HG03095 (cell line): ENCODE measurements around the gene C1S.

Experiments used
- ATAC-seq: cut with Tn5 transposase; IDR thresholded peaks from one replicate; pipeline ENCODE4 v1.9.1; 2021; ENCODE audit warnings: moderate library complexity; ENCODE audit not compliant: unreplicated experiment

The C1S gene

DNA sequence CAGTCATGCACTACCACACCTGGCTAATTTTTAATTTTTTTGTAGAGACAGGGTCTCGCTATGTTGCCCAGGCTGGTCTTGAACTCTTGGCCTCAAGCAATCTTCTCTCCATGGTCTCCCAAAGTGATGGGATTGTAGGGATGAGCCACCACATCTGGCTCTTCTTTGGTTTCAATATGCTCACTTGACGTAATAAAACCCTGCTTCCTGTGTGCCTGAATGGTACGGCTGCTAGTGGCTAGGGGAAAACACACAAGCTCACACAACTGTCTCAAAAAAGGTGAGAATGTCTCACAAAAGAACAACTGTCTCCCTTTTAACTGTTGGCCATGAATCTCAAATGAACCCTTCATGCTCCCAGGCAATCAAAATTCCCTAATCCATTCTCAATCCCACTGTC is 15.0 kb downstream of the C1S start:
- no peak for ATAC-seq

DNA sequence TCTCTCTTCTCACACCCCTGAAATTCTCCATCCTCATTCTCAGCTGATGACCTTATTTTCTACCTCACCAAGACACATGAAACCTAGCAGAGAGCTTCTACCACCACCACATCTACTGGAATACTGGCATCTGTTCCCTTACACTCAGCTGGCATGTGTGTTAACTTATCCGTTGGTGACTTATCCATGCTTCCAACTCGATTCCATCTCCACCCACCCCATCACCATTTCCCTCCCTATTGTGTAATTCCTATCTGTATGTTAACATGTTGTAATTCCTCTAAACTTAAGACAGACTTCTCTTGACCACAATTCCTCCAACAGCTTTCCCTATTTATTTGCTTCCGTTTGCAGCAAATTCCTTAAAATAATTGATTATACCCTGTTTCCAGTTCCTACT is 15.4 kb downstream of the C1S start:
- ATAC-seq, result no peak

DNA sequence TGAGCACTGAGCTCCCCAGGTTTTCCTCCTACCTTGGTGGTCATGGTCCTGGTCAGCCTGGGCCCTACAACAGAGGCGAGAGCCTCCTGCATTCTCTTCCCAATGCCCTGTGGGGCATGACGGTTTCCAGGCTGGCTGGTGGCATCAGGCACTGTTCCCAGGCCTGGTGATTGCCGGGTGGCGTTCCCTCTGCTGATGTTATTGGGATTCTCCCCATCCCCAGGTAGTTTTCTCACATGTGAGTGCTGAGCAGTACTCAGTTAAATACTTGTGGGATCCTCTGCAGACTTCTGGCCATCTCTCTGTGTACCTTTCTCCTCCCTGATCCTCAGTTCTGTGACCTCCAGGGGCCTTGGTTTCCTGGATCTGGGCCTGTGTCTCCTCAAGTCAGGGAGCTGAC is 16.0 kb downstream of the C1S start:
- no peak for ATAC-seq

DNA sequence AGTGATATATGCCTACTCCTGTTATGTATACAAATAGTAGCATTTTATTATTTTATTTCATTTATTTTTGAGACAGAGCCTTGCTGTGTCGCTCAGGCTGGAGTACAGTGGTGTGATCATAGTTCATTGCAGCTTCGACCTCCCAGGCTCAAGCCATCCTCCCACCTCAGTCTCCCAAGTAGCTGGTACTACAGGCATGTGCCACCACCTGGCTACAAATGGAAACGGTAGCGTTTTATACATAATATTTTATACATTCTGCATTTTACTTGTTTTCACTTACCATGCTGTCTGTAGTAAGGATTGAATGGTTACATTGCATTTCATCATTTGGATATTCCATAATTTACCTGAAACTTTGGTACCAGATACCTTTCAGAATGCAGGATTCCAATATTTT is 17.6 kb downstream of the C1S start:
- no peak for ATAC-seq

DNA sequence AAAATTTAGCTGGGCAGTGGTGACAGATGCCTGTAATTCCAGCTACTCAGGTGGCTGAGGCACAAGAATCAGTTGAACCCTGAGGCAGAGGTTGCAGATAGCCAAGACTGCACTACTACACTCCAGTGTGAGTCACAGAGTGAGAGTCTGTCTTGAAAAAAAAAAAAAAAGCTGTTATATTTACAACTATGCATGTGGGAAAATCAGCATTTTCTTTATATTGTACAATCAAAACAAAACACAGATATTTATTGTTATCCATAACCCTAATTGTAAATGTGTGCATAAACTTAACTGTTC is 19.3 kb downstream of the C1S start:
- ATAC-seq, result no peak

DNA sequence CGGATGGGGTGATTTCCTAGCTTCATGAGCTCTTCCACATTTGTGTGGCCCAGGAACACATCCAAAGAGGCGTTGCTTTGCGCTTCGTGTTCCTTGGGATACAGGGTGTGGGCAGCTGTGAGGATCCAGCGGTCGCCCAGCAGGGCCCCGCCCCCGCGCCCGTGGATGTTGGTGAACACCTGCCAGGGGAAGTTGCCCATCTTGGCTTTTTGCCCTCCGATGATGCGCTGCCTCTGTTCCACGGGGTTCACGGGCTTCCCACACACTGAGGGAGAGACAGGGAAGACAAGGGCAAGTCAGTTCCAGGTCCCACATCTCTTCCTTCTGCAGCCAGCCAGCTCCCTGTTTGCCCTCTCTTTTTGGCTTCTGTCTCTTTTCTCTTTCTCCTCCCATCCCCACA is 20.5 kb downstream of the C1S start:
- ATAC-seq, result no peak

DNA sequence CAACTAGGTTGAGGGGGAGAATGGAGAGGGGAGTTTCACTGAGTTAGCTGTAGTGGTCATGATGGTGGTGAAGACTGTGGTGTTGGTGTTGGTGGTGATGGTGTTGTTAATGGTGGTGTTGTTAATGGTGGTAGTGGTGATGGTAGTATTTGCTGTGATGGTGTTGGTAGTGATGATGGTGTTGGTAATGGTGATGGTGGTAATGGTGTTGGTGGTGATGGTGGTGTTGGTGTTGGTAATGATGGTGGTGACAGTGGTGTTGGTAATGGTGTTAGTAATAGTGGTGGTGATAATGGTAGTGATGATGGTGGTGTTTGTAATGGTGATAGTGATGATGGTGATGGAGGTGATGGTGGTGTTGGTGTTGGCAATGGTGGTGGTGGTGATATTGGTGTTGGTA is 22.6 kb downstream of the C1S start:
- no peak for ATAC-seq

DNA sequence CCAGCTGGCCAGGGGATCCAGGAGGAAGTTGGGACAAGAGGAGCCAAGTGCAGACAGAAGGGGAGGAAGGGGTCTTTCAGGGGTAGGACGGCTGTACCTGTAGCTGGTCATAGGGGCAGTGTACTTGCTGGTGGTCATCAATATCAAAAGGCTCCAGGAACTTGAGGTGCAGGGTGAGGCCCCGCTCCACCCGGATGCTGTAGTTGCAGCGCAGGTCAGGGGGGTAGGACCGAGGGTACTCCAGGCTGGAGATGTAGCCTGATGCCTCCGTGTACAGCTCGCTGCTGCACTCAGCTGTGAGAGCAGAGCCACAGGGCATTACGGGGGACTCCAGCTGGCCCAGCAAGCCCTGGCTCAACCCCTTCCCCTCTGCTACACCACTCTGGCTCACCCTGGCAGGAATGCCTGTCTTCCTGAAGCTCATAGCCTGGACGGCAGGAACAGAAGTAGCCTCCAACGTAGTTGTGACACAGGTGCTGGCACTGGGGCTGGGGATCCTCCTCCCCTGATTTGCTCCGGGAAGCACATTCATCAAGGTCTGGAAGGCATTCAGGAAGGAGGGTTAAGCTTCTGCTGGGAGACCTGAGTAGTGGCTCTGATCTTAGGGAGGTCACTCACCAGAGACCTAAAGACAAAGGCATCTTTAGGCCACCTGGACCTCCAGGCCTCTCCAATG is 28.8 kb downstream of the C1S start:
- ATAC-seq, result no peak

DNA sequence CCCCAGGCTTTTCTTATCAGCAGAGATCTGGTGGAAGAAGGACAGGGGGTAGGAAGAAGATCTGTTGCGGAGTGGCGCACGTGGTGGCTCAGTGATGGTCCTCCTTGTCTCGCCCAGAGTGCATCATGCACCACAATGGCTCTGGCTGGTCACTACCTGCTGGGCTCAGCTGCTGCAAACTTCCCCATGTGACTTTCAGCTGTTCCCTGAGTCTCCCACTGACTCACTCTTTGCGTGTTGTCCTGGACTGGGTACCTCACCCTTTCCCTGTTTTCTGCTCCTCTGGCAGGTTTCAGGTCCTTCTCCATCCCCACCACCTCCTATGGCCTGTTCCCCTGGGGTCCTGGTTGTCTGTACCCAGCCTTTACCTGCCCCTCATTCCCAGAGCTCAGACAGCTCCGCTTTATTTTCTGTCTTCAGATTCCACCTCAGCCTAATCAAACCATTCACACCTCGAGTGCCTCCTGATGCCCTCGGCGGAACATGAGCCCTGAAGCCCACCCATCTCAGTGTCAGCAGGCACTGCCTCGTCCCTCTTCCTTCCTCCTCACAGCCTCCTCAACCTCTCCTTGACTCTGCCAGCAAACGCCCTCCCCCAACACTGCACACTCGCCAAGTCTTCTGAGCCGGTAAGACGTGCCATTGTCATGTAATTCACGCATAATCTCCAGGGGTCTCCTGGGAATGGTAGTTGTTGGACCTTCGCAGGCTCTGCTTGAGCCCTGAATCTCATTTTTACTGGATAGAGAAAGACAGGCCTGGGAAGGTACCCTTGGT is 29.9 kb downstream of the C1S start:
- ATAC-seq, result no peak

DNA sequence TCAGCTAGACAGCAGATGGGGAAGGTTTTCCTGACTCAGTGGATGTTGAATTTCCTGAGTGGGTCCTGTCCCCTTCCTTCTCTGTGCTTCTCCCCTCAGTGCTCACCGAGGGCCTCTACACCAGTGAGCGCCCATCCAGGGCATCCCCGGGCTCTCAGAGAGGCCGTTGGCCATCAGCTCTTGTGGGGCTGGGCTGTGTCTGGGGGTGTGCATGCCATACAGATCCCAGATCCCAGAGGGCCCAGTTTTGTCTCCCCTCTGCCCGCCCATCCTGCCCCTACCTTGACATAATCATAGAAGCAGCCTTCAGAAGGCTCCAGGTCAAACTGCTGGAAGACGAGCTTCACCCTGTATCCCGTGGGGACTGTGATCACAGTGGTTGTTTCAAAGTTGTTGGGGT is 30.7 kb downstream of the C1S start:
- ATAC-seq, result no peak

DNA sequence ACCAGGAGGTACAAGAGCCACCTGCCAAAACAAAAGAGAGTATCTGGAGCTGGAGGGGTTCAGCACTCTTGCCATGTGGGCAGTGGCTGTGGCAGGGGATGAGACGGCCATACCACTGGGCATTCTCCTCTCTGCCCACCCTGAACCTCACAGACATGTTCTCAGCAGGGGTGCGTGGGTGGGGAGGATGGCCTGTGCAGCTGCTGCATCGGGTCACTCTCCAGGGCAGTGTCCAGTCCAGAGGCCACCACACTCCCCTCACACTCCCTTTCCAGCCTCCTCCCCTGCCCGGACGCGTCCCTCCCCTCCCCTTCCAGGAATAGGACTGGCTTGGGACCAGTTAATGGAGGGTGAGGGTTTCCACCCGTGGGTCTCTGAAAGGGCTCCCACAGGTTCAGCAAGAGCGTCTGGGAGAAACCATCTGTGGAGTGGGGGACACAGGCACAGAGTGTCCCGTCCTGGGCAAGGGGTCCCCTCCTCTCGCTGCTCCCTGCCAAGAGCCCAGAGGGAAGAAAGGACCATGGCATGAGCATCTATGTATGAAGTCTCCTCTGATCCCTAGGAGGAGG is 31.2 kb downstream of the C1S start:
- ATAC-seq, result no peak

DNA sequence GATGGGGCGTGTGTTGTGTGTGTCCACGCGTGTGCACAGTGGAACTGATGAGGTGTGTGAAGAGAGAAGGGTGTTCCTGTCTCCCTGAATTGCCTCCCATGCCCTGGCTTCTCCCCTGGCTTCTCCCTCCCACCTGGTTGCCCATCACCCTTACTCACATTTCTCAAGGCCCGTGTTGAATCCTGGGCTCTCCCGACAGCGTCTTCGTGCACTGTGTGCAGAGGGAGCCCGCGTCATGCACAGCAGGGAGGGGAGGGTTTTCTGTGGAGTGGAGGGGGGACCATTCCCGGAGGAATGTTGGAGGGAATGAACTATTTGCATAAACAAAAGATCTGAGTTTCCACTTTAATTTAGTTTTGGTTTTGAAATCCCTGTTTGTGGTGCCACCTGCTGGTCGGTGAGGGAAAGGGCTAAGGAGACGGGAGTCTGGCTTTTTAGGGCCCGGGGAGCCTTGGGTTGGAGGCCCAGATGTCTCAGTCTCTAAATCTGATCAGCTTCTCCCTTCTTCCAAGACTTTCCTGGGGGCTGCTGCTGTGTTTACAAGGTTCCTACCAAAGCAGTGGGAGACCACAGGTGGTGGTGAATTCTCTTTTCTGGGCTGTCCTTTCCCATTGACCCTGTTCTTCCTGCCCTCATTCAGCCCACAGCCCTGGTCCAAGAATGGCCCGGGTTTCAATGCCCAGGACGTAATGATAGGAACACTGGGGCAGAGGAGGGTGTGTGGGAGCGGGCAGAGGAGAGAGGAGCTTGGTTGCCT is 31.9 kb downstream of the C1S start, which contains the start of gene C1R:
Gene C1R, minus strand, starts transcription at position 217 of the 757 bp plus-strand sequence. Its CDS starts 57 bp downstream, at position 160.
- ATAC-seq, result no peak

DNA sequence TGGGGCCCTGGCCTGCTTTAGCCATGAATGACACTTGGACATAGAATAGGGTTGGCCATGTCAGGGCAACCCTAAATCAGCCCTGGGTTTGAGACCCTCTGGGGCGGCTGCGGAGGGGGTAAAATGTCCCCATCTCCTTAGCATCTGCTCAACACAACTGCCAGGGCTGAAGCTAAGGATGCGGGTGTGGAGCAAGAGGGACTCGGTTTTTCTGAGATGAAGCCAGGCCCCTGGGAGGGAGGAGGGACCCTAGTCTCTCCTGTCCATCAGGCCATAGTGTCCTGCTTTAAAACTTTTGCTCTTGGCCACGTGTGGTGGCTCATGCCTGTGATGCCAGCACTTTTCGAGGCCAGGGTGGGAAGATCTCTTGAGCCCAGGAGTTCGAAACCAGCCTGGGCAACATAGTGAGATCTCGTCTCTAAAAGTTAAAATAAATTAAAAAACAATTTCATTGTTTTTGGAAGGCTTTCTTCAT is 32.5 kb downstream of the C1S start:
- no peak for ATAC-seq

DNA sequence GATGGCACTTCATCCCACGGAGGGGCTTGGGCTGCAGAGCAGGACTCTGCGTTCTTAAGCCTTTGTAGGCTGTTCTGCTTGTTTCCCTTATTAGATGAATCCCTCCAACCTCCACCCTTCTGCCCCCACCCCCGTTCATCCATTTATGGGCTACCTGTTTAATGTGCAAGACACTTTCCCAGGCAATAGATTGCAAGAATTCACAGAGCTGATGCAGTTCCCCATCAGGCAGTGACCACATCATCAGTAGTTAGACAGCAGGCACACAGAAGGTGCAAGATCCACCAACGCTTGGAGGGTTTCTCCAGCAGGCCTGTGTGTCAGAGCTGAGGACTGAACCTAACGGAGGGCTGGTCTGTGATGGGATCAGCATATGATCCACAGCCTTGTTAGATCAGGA is 33.0 kb downstream of the C1S start:
- no peak for ATAC-seq

DNA sequence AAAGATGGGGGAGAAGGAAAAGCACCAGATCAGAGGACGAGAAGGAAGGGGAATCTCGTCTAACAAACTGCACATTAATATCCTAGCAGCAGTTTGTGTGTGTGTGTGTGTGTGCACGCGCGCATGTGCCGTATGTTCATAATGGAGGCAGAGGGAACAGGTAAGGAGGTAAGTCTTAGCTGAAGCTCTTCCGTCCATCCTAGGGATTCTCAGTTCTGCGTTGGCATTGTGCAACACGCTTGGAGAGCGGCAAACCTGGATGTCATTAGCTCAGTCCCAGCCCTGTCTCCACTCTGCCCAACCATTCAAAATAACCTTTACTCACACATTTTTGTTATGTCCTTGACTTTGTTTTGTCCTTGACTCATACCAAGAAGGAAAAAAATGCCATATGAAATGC is 33.4 kb downstream of the C1S start:
- no peak for ATAC-seq

DNA sequence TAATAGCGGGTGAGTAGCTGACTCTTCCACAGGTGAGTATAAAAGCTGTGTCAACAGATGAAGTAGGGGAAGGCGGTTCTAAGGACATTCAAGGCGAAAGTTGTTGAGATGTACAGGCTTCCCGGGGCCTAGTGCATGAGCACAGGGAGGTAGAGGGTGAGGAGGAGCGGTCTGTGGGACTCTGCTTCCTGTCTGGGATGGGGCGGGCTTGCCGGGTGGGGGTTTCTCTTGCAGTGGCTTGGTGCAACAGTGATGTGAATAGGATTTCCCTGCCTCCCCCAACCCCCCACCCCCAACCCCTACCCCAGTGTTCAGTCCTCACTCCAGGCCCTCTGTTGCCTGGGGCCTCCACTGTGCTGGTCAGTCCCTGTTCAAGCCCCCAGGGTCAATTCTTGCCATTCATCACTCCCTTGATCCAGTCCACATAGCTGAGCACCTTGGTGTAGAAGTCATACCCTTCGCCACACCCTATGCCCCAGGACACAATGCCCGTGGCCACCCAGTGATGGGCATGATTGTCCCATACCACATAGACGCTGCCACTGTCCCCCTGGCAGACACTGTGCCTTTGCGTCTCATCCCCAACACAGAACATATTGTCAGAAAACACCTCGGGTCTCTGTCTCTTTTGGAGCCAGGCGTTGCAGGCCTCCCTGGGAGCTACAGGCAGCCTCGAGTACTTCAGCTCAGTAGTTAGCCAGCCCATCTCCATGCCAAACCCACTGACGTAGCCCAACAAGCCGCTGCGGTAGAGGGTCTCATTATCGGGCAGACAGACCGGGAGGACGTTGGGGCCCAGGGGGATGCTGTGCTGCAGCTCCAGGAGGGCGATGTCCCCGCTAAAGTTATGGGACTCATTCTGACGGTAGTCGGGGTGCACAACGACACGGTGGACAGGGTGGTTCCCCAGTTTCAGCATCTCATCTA is 35.8 kb downstream of the C1S start:
- no peak for ATAC-seq

DNA sequence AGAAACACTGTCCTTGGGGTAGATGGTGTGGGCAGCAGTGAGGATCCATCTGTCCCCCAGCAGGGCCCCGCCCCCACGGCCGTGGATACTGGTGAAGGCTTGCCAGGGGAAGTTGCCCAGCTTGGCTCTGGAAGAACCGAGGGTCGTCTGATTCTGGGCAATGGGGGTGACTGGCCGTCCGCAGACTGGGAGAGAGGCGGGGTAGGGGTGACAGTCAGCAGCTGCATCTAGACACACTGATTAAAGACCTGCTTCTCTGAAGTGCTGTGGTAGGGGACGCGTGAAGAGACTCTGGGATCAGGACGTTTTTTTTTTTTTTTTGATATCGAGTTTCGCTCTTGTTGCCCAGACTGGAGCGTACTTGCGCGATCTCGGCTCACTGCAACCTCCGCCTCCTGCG is 36.5 kb downstream of the C1S start:
- ATAC-seq, result no peak

DNA sequence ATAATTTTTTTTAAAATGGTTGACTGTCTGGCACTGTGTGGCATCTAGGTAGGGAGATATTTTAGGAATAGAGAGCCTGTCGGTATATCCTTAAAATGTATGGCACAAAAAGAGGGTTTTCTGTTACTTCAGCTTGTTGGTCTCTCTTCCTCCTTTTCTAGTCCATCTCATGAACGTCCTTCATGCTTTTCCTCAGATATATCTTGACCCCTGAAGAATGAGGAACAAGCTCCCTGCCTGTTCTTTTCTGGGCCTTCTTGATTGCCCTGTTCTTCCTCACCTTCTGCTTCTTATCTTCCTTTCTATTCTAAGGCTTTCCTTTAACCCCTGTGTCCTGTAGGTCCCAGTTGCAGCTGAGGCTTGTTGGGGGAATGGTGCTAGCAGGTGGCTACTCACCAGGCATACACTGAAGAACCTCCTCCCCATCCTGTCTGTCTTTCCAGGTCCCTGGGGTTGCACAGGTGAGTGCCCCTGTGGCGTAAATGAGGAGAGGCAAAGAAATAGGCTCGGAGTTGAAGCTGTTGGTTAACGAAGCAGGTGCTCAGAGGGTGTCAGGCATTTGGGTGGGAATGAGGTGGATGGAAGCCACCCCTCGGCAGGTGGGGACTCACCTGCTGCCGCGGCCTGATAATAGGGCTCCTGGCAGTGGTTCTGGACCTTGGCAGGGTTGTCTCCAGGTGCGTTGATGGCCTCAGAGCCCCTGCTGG is 38.9 kb downstream of the C1S start:
- ATAC-seq, result no peak

DNA sequence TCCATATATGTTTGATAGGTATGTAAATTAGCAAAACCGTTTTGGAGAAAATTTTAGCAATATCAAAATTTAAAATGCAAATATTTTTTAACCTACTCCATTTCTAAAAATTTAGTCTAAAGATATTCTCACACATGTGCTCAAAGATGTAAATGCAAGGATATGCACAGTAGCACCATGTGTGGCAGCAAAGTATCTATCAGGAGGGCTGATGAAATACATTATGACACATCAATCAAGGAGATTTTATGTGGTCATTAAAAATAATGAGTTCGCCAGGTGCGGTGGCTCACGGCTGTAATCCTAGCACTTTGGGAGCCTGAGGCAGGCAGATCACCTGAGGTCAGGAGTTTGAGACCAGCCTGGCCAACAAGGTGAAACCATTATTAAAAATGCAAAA is 39.7 kb downstream of the C1S start:
- no peak for ATAC-seq
